ENCODE measurements around the gene ZBTB7B.

DNA sequence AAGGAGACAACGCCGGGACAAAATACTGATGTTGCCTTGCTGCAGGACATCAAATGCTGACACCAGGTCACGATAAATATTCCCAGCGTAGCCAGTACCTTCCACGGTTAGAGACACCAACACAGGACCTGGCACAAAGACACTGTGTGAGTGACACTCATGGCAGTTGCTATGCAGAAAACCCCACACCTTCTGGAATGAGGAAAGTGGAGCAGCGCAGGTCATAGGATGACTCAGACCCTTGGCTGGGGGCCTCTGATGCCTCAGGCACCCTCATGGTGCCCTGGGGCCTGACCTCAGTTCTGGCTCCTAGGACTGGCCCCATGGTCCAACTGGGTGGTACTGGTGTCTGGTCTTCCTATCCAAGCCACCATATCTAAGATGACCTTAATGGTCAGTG is 24.0 kb downstream of the ZBTB7B start:
- TF ChIP-seq, protein P1, sequence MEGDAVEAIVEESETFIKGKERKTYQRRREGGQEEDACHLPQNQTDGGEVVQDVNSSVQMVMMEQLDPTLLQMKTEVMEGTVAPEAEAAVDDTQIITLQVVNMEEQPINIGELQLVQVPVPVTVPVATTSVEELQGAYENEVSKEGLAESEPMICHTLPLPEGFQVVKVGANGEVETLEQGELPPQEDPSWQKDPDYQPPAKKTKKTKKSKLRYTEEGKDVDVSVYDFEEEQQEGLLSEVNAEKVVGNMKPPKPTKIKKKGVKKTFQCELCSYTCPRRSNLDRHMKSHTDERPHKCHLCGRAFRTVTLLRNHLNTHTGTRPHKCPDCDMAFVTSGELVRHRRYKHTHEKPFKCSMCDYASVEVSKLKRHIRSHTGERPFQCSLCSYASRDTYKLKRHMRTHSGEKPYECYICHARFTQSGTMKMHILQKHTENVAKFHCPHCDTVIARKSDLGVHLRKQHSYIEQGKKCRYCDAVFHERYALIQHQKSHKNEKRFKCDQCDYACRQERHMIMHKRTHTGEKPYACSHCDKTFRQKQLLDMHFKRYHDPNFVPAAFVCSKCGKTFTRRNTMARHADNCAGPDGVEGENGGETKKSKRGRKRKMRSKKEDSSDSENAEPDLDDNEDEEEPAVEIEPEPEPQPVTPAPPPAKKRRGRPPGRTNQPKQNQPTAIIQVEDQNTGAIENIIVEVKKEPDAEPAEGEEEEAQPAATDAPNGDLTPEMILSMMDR (IDR thresholded peaks at IDR 0.05; ENCODE audit: low read length) = no peak
- no peak for TF ChIP-seq EZH2 (IDR thresholded peaks at IDR 0.05; ENCODE audit: borderline replicate concordance, low read length)
